ENCODE results near the gene NCL. TPM values are rescaled to one million over a fixed set of nuclear protein-coding genes. Genes with fewer than 3 reads are reported as not detected.

Gene NCL
- total and polyA plus RNA-seq, 9 donors, result 111 to 724 (median 509) TPM

DNA sequence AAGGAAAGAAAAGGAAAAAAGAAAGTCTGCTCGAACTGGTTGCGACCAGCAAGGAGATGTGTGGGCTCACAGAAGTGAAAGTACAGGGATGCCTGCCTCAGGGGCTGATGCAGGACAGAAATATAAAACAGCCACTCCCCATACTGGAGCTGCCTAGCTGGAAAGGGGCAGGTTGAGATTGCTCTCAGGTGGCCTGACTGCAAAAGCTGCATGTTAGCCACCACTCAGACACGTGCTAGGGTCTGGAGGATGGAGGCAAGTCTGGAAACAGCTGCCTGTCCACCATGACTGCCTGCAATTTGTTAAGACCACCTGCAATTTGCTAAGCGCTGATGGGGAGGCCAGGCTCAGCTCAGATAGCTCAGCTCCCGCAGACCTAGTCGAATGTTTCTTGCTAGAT, 50.8 kb downstream of the NCL start:
- Histone ChIP-seq H3K9me3 (no peaks in the 10 kb centered on the region), H3K27ac (no peak overlapping the region), H3K4me1 (ENCODE audit: insufficient read depth) (peaks cover 4% of the 10 kb centered on the region), H3K36me3 (no peaks in the 10 kb centered on the region), H3K4me3 (no peak overlapping the region), H3K27me3 (no peaks in the 10 kb centered on the region)
- DNase-seq, result no peak
- intact Hi-C loops (cut with DNase I), result loop anchor here (2.0 to 10.0 kb wide), 8 partner anchors 116 to 311 kb away; no protein-coding TSS in a partner anchor
- TF ChIP-seq POLR2A (IDR thresholded peaks at IDR 0.05) (no peak), EP300 (IDR thresholded peaks at IDR 0.05) (no peak), CTCF (IDR thresholded peaks at IDR 0.05) (no peak)
- 83 to 88% (median 86%) methylated on average over 6 of the region's 6 CpGs for WGBS, 3 donors

- DNase-seq, result no peak
- intact Hi-C loops (cut with DNase I), result loop anchor here (2.0 to 10.0 kb wide), 8 partner anchors 115 to 310 kb away; no protein-coding TSS in a partner anchor
- H3K4me1 ChIP-seq (ENCODE audit: insufficient read depth), result peaks cover 5% of the 10 kb centered on the region
- 27 to 30% (median 29%) methylated on average over 9 of the region's 9 CpGs for whole genome bisulfite sequencing, 3 donors
- H3K4me3 ChIP-seq, result peak overlapping the region; percentile 67
- H3K36me3 ChIP-seq, result no peaks in the 10 kb centered on the region
- no peaks in the 10 kb centered on the region for H3K9me3 ChIP-seq
- no peaks in the 10 kb centered on the region for H3K27me3 ChIP-seq
- TF ChIP-seq POLR2A (IDR thresholded peaks at IDR 0.05) (no peak), EP300 (IDR thresholded peaks at IDR 0.05) (no peak), CTCF (IDR thresholded peaks at IDR 0.05) (no peak)
- H3K27ac ChIP-seq, result peak overlapping the region in 1 of 2 donors; percentile 11
Observed at GRCh38 chr2:231412618-231412963, 51.7 kb downstream of the NCL start.

GRCh38 chr2:231411831-231412617, 52.3 kb downstream of the NCL start:
- intact Hi-C loops (cut with DNase I), result loop anchor here (2.0 to 10.0 kb wide), 8 partner anchors 115 to 310 kb away; no protein-coding TSS in a partner anchor
- Histone ChIP-seq H3K4me1 (ENCODE audit: insufficient read depth) (peaks cover 5% of the 10 kb centered on the region), H3K9me3 (no peaks in the 10 kb centered on the region), H3K27ac (peak overlapping the region in 1 of 2 donors; percentile 36), H3K36me3 (no peaks in the 10 kb centered on the region), H3K4me3 (peak overlapping the region; percentile 67), H3K27me3 (no peaks in the 10 kb centered on the region)
- no peak for TF ChIP-seq EP300 (IDR thresholded peaks at IDR 0.05)
- TF ChIP-seq POLR2A (IDR thresholded peaks at IDR 0.05), result peak; percentile 21
- peak; percentile 85 to 94 (median 91) for TF ChIP-seq CTCF (IDR thresholded peaks at IDR 0.05)
- 2 to 3% (median 2%) methylated on average over 38 to 67 of the region's 67 CpGs for WGBS, 3 donors
- DNase-seq, result peak; percentile 89 to 95 (median 93)

- peaks cover 5% of the 10 kb centered on the region for H3K4me1 ChIP-seq (ENCODE audit: insufficient read depth)
- intact Hi-C loops (cut with DNase I), result loop anchor here (5.0 to 10.0 kb wide), 7 partner anchors 114 to 309 kb away; no protein-coding TSS in a partner anchor
- TF ChIP-seq EP300 (IDR thresholded peaks at IDR 0.05) (no peak), POLR2A (IDR thresholded peaks at IDR 0.05) (no peak), CTCF (IDR thresholded peaks at IDR 0.05) (no peak)
- no peaks in the 10 kb centered on the region for H3K9me3 ChIP-seq
- no peak for DNase-seq
- H3K27me3 ChIP-seq, result no peaks in the 10 kb centered on the region
- 69 to 77% (median 75%) methylated on average over 3 of the region's 3 CpGs for WGBS, 3 donors
- no peak overlapping the region for H3K27ac ChIP-seq
- H3K36me3 ChIP-seq, result no peaks in the 10 kb centered on the region
- H3K4me3 ChIP-seq, result no peak overlapping the region
Observed at GRCh38 chr2:231411237-231411636, 53.0 kb downstream of the NCL start.

Measured in ovary (tissue), 9 donors.